ENCODE data around the gene HMGN2. TPM values are rescaled to one million over a fixed set of nuclear protein-coding genes. Genes with fewer than 3 reads are reported as not detected.
"Not testable (repeated sequence)": the region's sequence is repeated elsewhere in the genome, so short reads cannot be mapped to it uniquely, and the experiment has no call there.

Gene HMGN2
- total RNA-seq, 1 experiment from 2014 or later, result 421 TPM

DNA sequence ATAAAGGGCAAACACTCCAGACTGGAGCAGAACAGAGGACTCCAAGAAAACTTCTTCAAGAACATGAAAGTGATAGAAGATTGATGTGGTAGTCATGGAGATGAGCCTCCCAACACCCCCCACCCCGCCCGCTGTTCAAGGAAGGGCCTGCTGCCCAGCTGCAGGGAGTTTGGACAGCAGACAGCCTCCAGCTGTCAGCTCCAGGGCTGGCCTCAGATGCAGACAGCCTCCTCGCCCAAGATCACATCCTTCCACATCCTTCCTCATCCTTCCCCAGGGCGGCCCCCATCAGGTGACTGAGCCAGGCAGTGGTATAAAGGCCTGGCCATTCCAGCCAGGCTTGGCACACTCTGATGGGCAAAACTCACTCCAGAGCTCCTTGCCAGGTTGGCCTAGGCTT, 24.6 kb downstream of the HMGN2 start:
- CTCF ChIA-PET, result interaction anchor here (0.6 kb wide), 1 partner anchor 263 kb away, joined by 3 read pairs; no protein-coding TSS in a partner anchor
- H3K4me1 ChIP-seq, result no peaks in the 10 kb centered on the region
- H3K36me3 ChIP-seq (ENCODE audit: control insufficient read depth, insufficient read depth, low read length), result no peaks in the 10 kb centered on the region
- no TSS peak for BruUV-seq (replicated peaks)
- no peak for DNase-seq
- H3K4me3 ChIP-seq (ENCODE audit: low read depth, low read length), result no peak overlapping the region
- Mint-ChIP-seq H3K27ac (ENCODE audit: unreplicated experiment) (no peak overlapping the region), H3K36me3 (ENCODE audit: insufficient read depth, unreplicated experiment) (no peaks in the 10 kb centered on the region), H3K9me3 (ENCODE audit: unreplicated experiment) (no peaks in the 10 kb centered on the region), H3K4me3 (ENCODE audit: unreplicated experiment) (no peak overlapping the region), H3K4me1 (ENCODE audit: low read depth, unreplicated experiment) (no peaks in the 10 kb centered on the region), H3K27me3 (ENCODE audit: insufficient read depth, unreplicated experiment) (no peaks in the 10 kb centered on the region)
- H3K27me3 ChIP-seq (replicated peaks; ENCODE audit: control insufficient read depth, insufficient read depth, low read length), result no peaks in the 10 kb centered on the region
- H3K9me3 ChIP-seq, result no peaks in the 10 kb centered on the region
- POLR2A ChIA-PET, result interaction anchor here (0.5 kb wide), 1 partner anchor 428 kb away, joined by 14 read pairs; no protein-coding TSS in a partner anchor
- no peak for TF ChIP-seq CTCF (IDR thresholded peaks at IDR 0.05; ENCODE audit: insufficient read depth in 1 of 2, low read depth in 1 of 2, low read length in 1 of 2, severe bottlenecking in 1 of 2, unreplicated experiment in 1 of 2)
- intact Hi-C loops (cut with micrococcal nuclease; ENCODE audit: unreplicated experiment), result no loop called here

GRCh38 chr1:26498894-26499293, 26.7 kb downstream of the HMGN2 start:
- no peaks in the 10 kb centered on the region for H3K27me3 ChIP-seq (replicated peaks; ENCODE audit: control insufficient read depth, insufficient read depth, low read length)
- H3K9me3 ChIP-seq, result no peaks in the 10 kb centered on the region
- peaks cover 6% of the 10 kb centered on the region for H3K4me1 Mint-ChIP-seq (ENCODE audit: low read depth, unreplicated experiment)
- no peak overlapping the region for H3K4me3 ChIP-seq (ENCODE audit: low read depth, low read length)
- TF ChIP-seq CTCF (IDR thresholded peaks at IDR 0.05; ENCODE audit: insufficient read depth in 1 of 2, low read depth in 1 of 2, low read length in 1 of 2, severe bottlenecking in 1 of 2, unreplicated experiment in 1 of 2), result no peak
- no peak overlapping the region for H3K27ac Mint-ChIP-seq (ENCODE audit: unreplicated experiment)
- H3K9me3 Mint-ChIP-seq (ENCODE audit: unreplicated experiment), result no peaks in the 10 kb centered on the region
- no peaks in the 10 kb centered on the region for H3K4me1 ChIP-seq
- intact Hi-C loops (cut with micrococcal nuclease; ENCODE audit: unreplicated experiment), result no loop called here
- BruUV-seq (replicated peaks), result TSS peak; percentile 78
- no peaks in the 10 kb centered on the region for H3K36me3 ChIP-seq (ENCODE audit: control insufficient read depth, insufficient read depth, low read length)
- ChIA-PET CTCF (interaction anchor here (0.7 kb wide), 1 partner anchor 290 kb away, joined by 5 read pairs; no protein-coding TSS in a partner anchor), POLR2A (no interaction called here)
- no peak overlapping the region for H3K4me3 Mint-ChIP-seq (ENCODE audit: unreplicated experiment)
- no peaks in the 10 kb centered on the region for H3K36me3 Mint-ChIP-seq (ENCODE audit: insufficient read depth, unreplicated experiment)
- H3K27me3 Mint-ChIP-seq (ENCODE audit: insufficient read depth, unreplicated experiment), result no peaks in the 10 kb centered on the region
- DNase-seq, result no peak

DNA sequence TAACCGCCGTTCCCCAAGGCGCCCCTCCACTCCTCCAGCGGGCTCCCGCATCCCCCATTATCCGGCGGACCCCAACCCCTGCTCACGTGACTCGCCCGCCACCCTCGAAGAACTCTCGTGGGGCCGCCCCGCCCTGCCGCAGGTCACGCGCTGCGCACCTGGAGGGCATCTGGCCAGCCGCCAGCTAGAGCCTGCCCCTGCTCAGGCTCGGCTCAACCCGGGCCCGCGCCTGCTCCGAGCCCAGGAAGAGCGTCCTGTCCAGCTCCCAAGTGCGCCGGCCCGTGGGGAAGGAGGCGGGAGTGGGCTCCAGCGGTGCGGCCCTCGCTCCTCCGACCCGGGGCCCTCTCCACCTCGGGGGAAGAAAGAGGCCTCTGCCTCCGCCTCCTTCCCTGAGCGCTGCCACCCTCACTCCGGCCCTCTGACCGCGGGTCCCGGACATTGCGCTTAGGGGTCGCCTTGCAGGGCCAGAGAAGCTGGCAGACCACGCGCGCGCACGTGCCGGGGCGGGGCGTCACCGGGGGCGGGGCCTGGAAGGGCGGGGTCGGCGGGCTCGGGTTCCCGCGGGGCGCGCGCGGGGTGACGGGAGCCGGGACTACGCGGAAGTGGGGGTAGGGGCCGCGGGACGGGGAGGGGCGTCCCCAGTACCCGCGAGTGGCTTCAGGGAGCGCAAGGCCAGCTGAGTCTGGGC, 28.4 kb downstream of the HMGN2 start:
- POLR2A ChIA-PET, result interaction anchor here (0.6 to 2.2 kb wide), 8 partner anchors 17 to 307 kb away, joined by 3 to 12 read pairs (median 4); partner anchors contain the start of gene DHDDS
- Mint-ChIP-seq H3K27me3 (ENCODE audit: insufficient read depth, unreplicated experiment) (no peaks in the 10 kb centered on the region), H3K4me1 (ENCODE audit: low read depth, unreplicated experiment) (peaks cover 6% of the 10 kb centered on the region), H3K27ac (ENCODE audit: unreplicated experiment) (peak overlapping the region; percentile 73), H3K9me3 (ENCODE audit: unreplicated experiment) (no peaks in the 10 kb centered on the region), H3K36me3 (ENCODE audit: insufficient read depth, unreplicated experiment) (no peaks in the 10 kb centered on the region), H3K4me3 (ENCODE audit: unreplicated experiment) (peak overlapping the region; percentile 79)
- Histone ChIP-seq H3K4me3 (ENCODE audit: low read depth, low read length) (peak overlapping the region; percentile 84), H3K27me3 (replicated peaks; ENCODE audit: control insufficient read depth, insufficient read depth, low read length) (no peaks in the 10 kb centered on the region), H3K9me3 (no peaks in the 10 kb centered on the region), H3K36me3 (ENCODE audit: control insufficient read depth, insufficient read depth, low read length) (no peaks in the 10 kb centered on the region), H3K4me1 (no peaks in the 10 kb centered on the region)
- CTCF ChIA-PET, result interaction anchor here (0.6 to 2.7 kb wide), 13 partner anchors 12 to 390 kb away, joined by 3 to 15 read pairs (median 7); partner anchors contain the start of genes GPN2, HMGN2 and RPS6KA1
- peak; percentile 87 to 91 for DNase-seq
- TF ChIP-seq CTCF (IDR thresholded peaks at IDR 0.05; ENCODE audit: insufficient read depth in 1 of 2, low read depth in 1 of 2, low read length in 1 of 2, severe bottlenecking in 1 of 2, unreplicated experiment in 1 of 2), result peak in 1 of 2 experiments; percentile 5
- intact Hi-C loops (cut with micrococcal nuclease; ENCODE audit: unreplicated experiment), result loop anchor here (1.0 kb wide), 1 partner anchor 31 kb away; no protein-coding TSS in a partner anchor
- BruUV-seq (replicated peaks), result no TSS peak

- CTCF ChIA-PET; H3K27ac Mint-ChIP-seq (ENCODE audit: unreplicated experiment); POLR2A ChIA-PET; H3K4me3 Mint-ChIP-seq (ENCODE audit: unreplicated experiment); intact Hi-C loops (cut with micrococcal nuclease; ENCODE audit: unreplicated experiment); DNase-seq; H3K9me3 Mint-ChIP-seq (ENCODE audit: unreplicated experiment); H3K27me3 ChIP-seq (replicated peaks; ENCODE audit: control insufficient read depth, insufficient read depth, low read length); H3K27me3 Mint-ChIP-seq (ENCODE audit: insufficient read depth, unreplicated experiment); H3K4me1 ChIP-seq; H3K4me1 Mint-ChIP-seq (ENCODE audit: low read depth, unreplicated experiment); H3K9me3 ChIP-seq; H3K4me3 ChIP-seq (ENCODE audit: low read depth, low read length); H3K36me3 Mint-ChIP-seq (ENCODE audit: insufficient read depth, unreplicated experiment); H3K36me3 ChIP-seq (ENCODE audit: control insufficient read depth, insufficient read depth, low read length); BruUV-seq (replicated peaks): not testable (repeated sequence)
These were observed 38.5 kb downstream of the HMGN2 start for GRCh38 chr1:26510711-26511110.

DNA sequence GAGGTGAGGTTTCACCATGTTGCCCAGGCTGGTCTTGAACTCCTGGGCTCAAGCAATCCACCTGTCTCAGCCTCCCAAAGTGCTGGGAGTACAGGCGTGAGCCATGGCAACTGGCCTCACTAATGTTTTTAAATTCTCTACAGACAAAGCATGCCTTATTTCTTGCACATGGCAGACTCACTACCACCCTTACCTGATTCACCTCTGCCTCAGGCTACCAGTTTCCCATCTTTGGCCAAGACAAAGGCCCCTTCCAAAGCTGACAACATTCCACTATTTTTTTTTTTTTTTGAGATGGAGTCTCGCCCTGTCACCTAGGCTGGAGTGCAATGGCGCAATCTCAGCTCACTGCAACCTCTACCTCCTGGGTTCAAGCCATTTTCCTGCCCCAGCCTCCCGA, 43.6 kb downstream of the HMGN2 start:
- H3K9me3 Mint-ChIP-seq (ENCODE audit: unreplicated experiment); H3K27me3 Mint-ChIP-seq (ENCODE audit: insufficient read depth, unreplicated experiment); H3K36me3 ChIP-seq (ENCODE audit: control insufficient read depth, insufficient read depth, low read length); H3K4me3 ChIP-seq (ENCODE audit: low read depth, low read length); H3K27ac Mint-ChIP-seq (ENCODE audit: unreplicated experiment); H3K4me3 Mint-ChIP-seq (ENCODE audit: unreplicated experiment); H3K36me3 Mint-ChIP-seq (ENCODE audit: insufficient read depth, unreplicated experiment); H3K27me3 ChIP-seq (replicated peaks; ENCODE audit: control insufficient read depth, insufficient read depth, low read length); DNase-seq; H3K4me1 Mint-ChIP-seq (ENCODE audit: low read depth, unreplicated experiment); intact Hi-C loops (cut with micrococcal nuclease; ENCODE audit: unreplicated experiment); BruUV-seq (replicated peaks); POLR2A ChIA-PET; CTCF ChIA-PET; H3K4me1 ChIP-seq; H3K9me3 ChIP-seq: not testable (repeated sequence)

Data from Caco-2 (cell line).